DMS79 treated with DMSO at 0.1 percent for 48 hours (cell line): ENCODE measurements around the gene ACOT13.
"Not testable (repeated sequence)": the region's sequence is repeated elsewhere in the genome, so short reads cannot be mapped to it uniquely, and the experiment has no call there.

Experiments used
- DNase-seq: peaks from one replicate; lab custom pipeline; 2025; lab: John Stamatoyannopoulos, UW

Gene ACOT13

DNA sequence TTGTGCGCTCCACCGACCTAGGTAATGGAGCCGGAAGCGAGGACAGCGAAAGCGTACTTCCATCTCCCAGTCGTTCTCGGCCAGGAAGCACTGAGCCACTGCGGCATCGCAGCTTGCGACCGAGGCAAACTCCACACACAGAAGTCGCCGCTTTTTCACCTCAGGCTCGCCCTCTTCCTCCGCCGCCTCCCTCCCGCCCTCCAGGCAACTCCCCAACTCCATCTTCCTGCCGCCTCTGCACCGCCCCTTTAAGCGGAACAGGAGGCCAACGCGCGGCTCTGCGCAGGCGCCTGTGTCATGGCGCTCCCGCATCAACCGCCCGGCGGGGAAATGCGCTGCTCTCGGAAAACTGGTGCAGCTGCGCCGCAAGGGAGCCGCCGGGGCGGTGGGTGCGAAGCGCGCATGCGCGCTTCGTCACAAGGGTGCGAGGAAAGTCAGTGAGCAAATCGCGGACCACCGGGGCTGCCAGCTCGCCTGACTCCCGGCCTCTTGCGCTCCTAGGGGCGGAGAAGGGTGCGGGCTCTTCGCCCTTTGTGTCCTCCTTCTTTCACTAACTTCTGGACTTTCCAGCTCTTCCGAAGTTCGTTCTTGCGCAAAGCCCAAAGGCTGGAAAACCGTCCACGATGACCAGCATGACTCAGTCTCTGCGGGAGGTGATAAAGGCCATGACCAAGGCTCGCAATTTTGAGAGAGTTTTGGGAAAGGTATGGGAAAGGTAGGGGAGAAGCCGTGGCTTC is at the start of gene ACOT13, which contains the start of gene TDP2:
TSS of gene ACOT13 (plus strand) at position 437 of the 737 bp plus-strand sequence. CDS start at position 624, 187 bp downstream.
TSS of gene TDP2 (minus strand) at position 259 of the 737 bp plus-strand sequence. CDS start at position 222, 37 bp downstream.
- peak; percentile 93 for DNase-seq

DNA sequence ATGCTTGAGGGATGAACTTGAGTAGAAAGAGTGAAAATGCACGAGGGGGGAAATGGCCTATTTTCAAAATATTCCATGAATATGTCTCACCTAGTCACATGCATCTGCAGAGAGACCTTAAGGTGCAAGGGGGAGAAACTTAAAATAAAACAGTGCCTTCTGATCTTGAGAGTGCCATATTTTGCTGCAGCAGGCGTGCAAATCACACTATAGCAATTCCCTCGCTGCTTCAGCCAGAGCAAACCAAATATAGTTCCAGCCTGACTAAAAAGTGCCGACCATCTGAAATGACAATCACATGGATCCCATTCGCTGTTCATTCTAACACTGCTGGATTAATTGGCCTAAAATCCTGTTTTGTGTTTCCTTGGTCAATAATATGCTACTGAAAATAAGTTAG is 47.2 kb upstream of the ACOT13 start:
- no peak for DNase-seq

DNA sequence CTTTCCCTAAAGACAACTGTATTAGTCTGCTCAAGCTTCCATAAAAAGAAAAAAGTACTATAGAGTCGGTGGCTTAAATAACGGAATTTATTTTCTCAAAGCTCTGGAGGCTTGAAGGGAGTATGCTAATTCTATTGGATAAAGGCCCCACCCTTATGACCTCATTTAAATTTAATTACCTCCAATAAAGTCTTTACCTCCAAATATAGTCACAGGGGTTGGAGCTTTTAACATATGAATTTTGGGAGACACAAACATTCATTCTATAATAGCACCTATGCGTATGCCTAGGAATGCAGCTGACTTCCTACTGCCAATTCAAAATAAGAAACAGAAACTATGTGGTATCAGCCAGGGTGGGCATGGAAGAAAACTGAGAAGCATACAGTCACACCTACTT is 46.2 kb upstream of the ACOT13 start:
- DNase-seq, result no peak

DNA sequence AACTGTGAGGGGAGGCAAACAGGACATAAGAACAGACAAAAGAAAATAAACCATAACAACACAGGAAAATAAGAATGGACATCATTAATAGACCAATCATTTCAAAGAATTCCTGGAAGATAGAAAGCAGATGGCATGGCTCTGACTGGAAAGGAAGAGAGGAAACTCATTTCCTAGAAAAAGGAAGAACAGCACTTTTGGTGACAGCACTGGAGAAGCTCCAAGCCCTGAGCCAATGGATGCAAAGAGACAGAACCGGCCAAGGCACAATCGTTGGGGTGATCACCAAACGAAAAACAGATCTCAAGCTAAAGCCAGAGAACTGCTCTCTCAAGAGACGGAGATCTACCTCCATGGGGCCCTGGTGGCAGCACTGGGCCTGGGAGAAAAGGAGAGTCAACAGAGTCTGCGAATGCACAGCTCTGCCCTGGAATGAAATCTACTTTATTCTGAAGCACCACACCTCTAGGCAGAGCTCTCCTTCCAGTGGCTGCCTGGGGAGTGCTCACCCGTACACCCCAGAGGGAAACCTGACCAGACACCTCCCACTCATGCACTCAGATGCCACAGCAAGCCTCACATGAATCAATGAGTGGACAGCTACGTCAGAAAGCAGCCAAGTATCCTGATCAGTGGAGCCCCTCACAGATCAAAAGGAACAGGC is 45.1 kb upstream of the ACOT13 start:
- DNase-seq, result no peak

DNA sequence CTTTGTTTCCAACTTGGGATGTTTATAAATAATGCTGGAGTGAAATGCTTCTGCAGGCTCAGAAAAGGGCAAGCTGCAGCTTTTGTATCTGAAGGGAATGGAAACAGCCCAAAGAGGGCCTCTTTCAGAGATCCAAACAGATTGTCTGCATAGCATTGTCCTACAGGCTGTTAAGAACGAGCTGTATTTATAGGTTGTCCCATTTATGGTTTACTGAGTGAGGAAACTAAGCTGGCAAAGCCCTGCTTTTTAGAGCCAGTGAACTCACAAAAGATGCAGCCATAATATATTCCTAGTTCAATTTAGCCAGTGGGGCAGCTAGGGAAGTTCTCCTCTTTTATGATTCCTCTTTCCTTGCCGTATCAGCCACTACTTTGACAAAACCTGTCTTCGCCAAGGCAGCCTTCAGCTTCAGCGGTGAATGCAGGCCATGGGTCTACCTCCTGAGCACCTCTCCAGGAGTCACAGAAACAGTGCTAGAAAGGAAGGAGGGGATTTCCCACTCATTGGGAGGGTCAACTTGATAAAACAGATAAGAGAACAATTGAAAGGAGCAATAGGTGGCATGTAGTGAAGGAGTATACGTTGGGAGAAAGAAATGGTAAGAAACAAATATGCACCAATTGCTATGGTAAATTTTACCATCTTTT is 35.9 kb upstream of the ACOT13 start:
- DNase-seq, result no peak

DNA sequence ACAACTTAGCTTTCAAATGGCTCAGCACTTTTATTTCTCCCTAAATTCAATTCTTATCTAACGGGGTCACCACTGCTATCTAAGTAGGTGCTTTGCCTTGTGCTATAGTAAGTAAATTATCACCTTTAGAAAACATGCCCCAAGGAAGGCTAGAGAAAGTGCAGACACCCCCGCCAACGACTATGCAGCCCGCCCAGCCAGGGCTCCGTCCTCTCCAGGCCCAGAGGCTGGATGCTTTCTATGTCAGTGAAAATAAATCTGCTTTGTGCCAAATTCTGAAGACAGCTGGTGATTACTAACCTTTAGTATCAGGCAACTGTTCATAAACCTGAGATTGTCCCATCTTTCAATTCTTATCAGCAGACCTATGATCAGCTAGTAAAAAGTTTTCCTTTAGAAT is 35.2 kb upstream of the ACOT13 start:
- DNase-seq, result no peak

DNA sequence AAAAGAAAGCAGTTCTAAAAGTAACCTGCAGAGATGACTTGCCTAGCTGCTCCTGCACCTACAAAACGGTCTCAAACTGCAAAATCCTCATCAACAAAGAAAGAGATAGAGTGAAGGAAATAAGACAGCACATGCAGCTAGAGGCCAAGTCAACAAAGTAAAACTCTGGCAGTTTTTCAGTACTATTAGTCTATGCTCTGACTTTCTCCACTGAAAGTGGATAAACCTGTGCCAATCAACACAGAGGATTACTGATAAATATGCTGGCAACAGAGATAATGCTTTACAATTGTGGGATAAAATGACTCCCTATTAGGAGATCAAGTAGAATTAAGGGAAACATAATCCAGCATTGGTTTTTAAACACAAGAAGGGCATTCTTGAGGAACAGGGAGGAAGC is 34.3 kb upstream of the ACOT13 start:
- no peak for DNase-seq

DNA sequence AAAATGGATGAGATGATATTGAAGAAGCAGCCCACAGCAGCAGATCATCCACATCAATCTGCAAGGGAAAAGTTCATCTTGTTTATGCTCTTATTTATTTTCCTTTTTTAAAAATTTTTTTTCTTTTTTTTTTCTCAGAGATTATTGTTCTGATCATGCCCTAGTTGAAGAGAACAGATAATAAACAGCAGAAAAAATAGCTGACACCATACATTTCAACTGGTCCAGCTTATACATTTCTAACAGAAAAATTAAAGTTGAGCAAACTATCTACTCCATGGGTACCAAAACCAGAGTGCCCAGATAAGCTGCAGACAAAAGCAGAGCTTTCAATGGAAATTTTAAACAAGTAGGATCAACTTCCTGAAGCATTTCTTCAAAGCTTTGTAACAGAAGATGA is 30.2 kb upstream of the ACOT13 start:
- DNase-seq, result no peak

DNA sequence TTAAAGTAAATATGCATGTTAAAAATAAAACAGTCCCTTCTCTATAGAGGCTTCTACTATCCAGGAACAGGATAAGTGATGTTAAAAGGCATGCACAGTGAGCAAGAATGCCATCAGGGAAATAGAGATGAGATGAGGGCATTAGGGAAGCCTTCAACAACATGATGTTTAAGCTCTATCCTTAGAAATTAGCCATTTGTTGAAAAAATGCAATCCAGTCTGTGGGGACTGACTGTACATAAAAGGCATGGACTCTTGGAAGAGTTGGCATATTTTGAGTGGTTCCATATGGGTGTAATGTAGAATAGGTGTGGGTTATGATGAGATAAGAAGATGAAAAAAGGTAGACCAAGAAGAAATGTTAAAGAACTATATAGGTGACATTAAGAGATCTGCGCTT is 26.7 kb upstream of the ACOT13 start:
- no peak for DNase-seq

DNA sequence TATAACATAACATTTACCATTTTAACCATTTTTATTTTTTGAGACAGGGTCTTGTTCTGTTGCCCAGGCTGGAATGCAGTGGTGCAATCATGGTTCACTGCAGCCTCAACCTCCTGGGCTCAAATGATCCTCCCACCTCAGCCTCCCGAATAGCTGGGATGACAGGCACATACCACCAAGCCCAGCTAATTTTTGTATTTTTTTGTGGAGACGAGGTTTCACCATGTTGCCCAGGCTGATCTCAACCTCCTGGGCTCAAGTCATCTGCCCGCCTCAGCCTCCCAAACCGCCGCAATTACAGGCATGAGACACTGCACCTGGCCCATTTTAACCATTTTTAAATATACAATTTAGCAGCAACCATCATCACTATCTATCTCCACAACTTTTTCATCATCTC is 26.2 kb upstream of the ACOT13 start:
- not testable (repeated sequence) for DNase-seq

DNA sequence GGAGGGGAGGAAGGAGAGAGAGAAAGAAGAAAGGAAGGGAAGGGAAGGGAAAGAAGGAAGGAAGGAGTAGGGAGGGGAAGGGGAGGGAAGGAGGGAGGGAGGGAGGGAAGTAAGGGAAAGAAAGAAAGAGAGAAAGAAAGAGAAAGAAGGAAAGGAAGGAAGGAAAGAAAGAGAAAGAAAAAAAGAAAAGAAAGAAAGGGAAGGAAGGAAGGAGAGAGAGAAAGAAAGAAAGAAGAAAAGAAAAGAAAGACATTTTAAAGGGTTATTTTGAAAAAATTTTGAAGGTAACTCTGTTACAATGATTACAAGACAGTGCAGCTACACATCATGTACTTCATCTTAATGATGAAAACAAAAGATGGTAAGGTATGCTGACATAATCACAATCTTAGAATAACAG is 24.8 kb upstream of the ACOT13 start:
- DNase-seq, result no peak

DNA sequence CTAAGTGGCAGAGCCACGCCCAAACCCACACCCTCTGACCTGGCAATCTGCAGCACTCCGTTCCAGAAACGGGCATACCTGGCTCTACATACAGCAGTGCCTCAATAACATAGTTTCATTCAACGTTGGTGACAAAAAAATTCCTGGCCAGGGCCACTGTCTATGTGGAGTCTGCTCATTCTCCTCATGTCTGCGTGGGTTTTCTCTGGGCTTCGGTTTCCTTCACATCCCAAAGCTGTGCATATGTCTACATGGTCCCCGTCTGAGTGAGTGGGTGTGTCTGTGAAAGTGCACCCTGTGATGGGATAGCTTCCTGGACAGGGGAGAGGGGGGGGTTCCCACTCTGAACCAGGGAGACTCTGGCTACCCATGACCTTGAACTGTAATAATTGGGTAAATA is 23.0 kb upstream of the ACOT13 start:
- no peak for DNase-seq

DNA sequence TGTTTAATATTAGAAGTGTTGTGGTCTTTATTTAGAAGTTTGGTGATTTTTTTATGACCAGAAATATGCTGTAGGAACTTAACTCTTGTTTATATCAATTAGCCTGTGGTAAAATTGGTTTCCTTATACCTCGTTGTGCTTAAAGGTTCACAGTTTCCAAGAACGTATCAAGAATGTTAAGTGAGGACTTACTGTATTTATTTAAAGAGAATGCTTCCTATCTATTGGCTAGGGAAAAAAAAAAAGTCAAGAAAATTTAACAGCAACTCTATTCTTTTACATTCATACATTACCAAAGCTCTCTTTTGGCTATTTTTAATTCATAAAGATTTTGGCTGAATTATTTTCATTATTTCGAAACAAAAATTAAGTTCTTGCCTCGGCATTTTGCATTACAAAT is 22.5 kb upstream of the ACOT13 start:
- no peak for DNase-seq

DNA sequence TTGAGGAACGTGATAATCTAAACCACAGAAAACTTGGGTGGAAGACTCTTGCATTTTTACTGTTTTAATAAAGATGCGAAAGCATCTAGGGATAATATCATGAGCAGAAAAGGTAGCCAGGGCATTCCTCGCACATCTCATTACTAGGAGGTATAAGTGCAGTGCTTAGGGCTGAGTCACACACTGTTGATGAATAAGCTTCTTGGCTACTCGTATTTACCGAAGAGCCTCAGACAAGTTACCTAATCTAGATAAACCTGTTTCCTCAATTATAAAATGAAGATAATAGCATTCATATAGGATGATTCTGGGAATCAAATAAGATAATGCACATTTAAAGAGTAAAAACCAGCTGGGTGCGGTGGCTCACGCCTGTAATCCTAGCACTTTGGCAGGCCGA is 20.1 kb upstream of the ACOT13 start:
- no peak for DNase-seq

DNA sequence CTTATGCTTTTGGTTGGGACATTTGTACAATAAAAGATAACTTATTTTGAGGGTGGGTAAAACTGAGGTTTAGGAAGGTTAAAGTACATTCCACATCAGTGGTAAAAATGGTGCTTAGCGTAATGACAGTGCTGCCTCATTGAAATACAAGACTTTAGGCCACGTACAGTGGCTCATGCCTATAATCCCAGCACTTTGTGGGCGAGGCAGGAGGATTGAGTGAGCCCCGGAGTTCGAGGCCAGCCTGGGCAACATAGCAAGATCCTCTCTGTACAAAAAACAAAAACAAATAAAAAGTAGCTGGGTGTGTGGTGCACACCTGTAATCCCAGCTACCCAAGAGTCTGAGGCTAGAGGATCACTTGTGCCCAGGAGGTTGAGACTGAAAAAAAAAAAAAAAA is 18.6 kb upstream of the ACOT13 start:
- DNase-seq, result no peak

DNA sequence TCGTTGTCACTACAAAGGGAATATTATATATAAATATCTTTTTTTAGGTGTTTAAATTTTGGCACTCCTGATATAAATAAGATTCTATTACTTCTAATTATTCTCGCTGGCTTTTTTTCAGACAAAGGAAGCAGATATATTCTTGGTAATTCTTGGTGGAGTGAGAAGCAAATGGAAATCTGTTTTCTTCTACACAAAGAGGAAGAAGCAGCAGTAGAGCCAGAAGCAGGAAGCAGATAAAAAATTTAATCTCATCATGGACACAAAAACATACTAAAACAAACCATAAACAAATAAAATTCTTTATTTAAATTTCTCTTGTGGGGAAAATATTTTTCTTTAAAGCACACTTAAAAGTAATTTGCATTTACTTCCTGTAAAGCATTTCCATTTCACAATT is 17.2 kb upstream of the ACOT13 start:
- no peak for DNase-seq

DNA sequence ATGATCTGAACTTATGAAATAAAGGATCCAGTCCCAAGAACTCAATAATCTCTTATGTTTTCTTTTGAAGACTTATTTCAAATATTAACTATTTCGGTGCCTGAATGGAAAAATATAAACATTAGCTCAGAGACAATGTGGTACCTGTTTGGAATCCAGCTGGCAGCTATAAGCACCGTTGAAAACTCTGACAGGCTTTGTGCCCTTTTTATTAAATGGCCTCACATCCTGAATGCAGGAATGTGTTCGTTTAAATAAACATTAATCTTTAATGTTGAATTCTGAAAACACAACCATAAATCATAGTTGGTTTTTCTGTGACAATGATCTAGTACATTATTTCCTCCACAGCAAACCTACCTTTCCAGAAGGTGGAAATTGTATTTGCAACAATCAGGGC is 16.5 kb upstream of the ACOT13 start:
- no peak for DNase-seq

DNA sequence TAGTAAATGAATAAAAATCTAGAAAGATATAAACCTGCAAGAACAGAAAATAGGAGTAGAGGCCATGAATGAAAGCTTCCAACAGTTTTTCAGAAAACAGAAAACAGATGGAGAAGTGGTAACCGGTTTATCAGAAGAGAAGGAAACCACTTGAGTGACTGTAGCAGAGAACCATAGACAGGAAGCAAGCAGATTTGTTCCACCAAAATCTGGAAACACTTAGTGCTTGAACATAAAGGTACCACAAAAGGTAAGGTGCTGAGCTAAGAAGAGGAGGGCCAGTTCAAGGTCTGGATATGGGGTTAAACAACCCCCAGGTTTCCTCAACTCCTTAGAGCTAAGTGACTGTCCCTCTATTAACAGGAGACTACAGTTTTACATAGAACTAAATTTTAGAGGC is 11.7 kb upstream of the ACOT13 start:
- no peak for DNase-seq

DNA sequence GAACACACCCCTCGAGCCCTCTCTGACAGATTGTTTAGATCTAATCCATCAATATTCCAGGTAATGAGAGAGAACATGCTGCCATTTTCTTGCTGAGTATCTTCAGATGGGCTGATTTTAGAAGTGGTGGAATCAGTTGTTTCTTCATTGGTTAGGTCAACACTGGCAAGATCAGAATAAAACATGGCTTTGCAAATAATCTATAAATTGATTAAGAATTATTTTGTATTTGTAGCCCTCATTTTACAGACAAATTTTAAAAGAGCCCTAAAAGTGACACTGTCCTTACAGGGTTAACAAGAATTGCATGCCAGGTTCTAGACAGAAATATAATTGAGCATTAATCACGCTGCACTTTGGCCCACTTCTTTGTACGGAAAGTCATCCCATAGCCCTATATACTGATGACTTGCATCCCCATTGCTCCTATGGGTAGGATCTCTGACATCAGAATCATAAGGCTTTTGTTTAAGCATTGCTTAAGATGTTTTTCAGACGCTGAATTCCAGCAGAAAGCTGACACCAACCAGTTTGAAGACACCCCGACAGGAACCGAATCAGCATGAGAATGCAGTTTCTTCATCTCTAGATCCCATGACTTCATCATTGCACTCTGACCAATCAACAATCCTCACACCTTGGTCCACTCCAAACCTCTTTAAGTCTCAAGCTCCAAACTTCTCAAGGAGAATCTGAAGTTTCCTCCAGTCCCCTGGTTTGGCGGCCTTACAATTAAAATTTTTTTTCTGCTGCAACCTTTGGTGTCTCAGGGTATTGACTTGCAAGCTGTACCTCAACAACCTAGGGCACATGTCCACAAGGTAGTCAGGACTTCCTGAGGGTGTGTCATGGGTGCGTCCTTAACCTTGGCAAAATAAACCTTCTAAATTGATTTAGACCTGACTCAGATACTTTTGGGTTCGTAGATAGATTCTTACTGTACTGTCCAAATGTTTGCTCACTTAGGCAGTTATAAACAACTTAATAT is 8.0 kb upstream of the ACOT13 start:
- DNase-seq, result no peak

DNA sequence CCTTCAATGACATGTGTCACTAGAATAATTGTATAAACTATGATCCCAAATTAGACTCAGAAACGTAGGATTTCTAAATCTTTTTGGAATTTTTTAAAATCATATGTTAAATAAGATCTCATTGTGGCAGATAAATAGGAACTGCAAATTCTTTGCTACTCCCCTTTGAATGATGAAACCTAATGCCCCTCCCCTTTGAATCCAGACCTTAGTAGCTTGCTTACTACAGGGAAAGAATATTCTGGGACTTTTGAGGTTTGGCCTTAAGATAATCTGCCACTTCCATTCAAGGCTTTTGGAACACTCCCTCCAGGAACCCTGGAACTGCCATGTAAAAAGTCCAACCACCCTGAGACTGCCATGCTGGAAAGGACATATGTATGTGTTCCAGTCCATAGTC is 7.3 kb upstream of the ACOT13 start:
- DNase-seq, result no peak

DNA sequence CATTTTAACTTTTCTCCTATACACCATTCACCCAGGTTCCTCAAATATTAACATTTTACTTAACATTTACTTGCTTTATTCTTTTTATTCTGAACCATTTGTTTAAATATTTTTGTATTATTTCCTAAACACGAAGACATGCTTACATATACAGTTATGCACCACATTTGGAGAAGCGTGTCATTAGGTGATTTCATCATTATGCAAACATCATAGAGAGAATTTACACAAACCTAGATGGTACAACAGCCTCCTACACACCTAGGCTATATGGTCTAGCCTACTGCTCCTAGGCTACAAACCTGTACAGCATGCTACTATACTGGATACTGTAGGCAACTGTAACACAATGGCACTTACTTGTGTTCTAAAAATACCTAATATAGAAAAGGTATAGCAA is 6.8 kb upstream of the ACOT13 start:
- DNase-seq, result no peak

DNA sequence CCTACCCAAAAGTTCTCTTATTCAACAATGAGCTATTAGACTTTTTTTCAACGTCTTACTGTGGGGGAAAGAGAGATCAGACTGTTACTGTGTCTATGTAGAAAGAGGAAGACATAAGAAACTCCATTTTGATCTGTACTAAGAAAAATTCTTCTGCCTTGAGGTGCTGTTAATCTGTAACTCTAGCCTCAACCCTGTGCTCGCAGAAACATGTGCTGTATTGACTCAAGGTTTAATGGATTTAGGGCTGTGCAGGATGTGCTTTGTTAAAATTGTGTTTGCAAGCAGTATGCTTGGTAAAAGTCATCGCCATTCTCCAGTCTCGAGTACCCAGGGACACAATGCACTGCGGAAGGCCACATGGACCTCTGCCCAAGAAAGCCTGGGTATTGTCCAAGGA is 5.1 kb upstream of the ACOT13 start:
- DNase-seq, result not testable (repeated sequence)
